Mesothelial cell of epicardium (in vitro differentiated cells): ENCODE measurements around the gene MACROD2. TPM values are rescaled to one million over a fixed set of nuclear protein-coding genes. Genes with fewer than 3 reads are reported as not detected.

Experiments
- DNase-seq, 2 experiments: peaks; one replicate each; pipeline ENCODE4 v3.0.0; 2021; ENCODE audit warnings: low spot score in 2 of 2; ENCODE audit not compliant: unreplicated experiment in 2 of 2
- H3K27ac Mint-ChIP-seq: 2 replicates; pipeline ENCODE4 v1.8.0; 2021; ENCODE audit warnings: mixed read lengths
- H3K27me3 Mint-ChIP-seq: 2 replicates; pipeline ENCODE4 v1.8.0; 2021; ENCODE audit warnings: low read depth, mixed read lengths
- H3K36me3 Mint-ChIP-seq: 2 replicates; pipeline ENCODE4 v1.8.0; 2021; ENCODE audit warnings: mixed read lengths
- H3K4me1 Mint-ChIP-seq: 2 replicates; pipeline ENCODE4 v1.8.0; 2021; ENCODE audit warnings: mixed read lengths
- H3K4me3 Mint-ChIP-seq: 2 replicates; pipeline ENCODE4 v1.8.0; 2021; ENCODE audit warnings: mild to moderate bottlenecking, moderate library complexity, mixed read lengths
- H3K9me3 Mint-ChIP-seq: 2 replicates; pipeline ENCODE4 v1.8.0; 2021; ENCODE audit warnings: mixed read lengths
- total RNA-seq: library from RNA; stranded (reverse); gene quantifications from 3 replicates; pipeline ENCODE4 v1.2.1, GENCODE V29; 2021
- TF ChIP-seq, protein P1 (sequence below): fragments of 200-600 bp; sonication (generic); IDR thresholded peaks from one replicate; pipeline ENCODE4 v1.5.0; 2021; ENCODE audit warnings: antibody characterized with exemption; ENCODE audit not compliant: unreplicated experiment

MACROD2 gene
- total RNA-seq, 1 donor from 2014 or later: 10.0 TPM

DNA sequence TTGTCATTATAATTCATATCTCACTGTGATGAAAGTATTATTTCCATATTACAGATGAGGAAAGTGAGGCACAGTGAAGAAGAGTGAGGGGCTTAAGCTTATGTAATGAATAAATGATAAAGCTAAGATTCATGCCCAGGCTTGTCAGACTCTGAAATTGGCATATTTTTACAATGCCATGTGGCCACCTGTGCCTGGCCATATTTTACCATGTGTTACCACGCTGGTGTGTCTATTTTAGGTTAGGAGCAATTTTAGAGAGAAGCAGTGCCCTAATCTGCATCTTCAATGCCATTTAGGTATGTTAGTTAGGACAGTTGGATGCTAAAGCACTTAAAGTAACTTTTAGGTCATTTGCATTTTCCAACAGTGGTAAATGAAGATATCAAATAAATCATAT, 530.1 kb downstream of the MACROD2 start:
- no peak overlapping the region for H3K27ac Mint-ChIP-seq
- peaks cover 17% of the 10 kb centered on the region for H3K4me1 Mint-ChIP-seq
- no peaks in the 10 kb centered on the region for H3K27me3 Mint-ChIP-seq
- H3K9me3 Mint-ChIP-seq: peaks cover 12% of the 10 kb centered on the region
- no peaks in the 10 kb centered on the region for H3K36me3 Mint-ChIP-seq
- TF ChIP-seq, protein P1, sequence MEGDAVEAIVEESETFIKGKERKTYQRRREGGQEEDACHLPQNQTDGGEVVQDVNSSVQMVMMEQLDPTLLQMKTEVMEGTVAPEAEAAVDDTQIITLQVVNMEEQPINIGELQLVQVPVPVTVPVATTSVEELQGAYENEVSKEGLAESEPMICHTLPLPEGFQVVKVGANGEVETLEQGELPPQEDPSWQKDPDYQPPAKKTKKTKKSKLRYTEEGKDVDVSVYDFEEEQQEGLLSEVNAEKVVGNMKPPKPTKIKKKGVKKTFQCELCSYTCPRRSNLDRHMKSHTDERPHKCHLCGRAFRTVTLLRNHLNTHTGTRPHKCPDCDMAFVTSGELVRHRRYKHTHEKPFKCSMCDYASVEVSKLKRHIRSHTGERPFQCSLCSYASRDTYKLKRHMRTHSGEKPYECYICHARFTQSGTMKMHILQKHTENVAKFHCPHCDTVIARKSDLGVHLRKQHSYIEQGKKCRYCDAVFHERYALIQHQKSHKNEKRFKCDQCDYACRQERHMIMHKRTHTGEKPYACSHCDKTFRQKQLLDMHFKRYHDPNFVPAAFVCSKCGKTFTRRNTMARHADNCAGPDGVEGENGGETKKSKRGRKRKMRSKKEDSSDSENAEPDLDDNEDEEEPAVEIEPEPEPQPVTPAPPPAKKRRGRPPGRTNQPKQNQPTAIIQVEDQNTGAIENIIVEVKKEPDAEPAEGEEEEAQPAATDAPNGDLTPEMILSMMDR: no peak
- no peak for DNase-seq
- H3K4me3 Mint-ChIP-seq: no peak overlapping the region

DNA sequence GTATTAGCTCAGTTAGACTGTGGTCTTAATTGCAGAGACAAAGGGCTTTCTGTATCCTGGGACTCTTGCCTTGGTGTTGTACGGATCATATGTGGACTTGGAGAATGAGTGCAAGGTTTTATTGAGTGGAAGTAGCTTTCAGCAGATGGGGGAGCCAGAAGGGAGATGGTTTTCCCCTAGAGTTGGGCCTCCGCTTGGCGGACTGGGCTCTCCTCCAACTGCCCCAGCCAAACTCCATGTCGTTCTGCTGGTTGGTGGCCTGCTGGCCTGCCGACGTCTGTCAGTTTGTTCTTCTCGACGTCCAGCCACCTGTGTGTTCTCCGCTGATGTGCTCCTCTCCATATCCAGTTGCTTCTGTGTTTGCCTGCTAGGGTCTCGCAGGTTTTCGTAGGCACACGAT, 531.6 kb downstream of the MACROD2 start:
- TF ChIP-seq, protein P1: no peak
- H3K4me3 Mint-ChIP-seq: no peak overlapping the region
- H3K36me3 Mint-ChIP-seq: no peaks in the 10 kb centered on the region
- peaks cover 8% of the 10 kb centered on the region for H3K9me3 Mint-ChIP-seq
- no peak overlapping the region for H3K27ac Mint-ChIP-seq
- DNase-seq: no peak
- no peaks in the 10 kb centered on the region for H3K27me3 Mint-ChIP-seq
- H3K4me1 Mint-ChIP-seq: peaks cover 10% of the 10 kb centered on the region

DNA sequence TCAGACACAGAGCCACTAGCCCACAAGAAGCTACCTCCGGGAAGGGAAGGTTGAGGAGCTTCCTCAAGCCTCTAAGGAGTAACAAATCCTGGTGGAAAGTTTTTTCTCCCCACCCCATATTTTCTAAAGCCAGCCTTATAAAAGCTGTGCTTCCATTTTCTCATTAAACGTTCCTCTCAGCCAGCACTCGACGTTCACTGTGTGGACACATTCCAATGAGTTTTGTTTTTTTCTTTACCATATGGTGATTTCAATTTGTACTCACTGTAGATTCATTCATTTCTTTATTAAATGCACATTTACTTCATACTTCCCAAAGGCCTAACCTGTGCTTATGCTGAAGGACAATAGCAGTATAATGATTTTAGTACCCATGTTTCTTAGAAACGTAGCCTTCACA, 536.5 kb downstream of the MACROD2 start:
- no peaks in the 10 kb centered on the region for H3K36me3 Mint-ChIP-seq
- H3K27ac Mint-ChIP-seq: no peak overlapping the region
- peaks cover 5% of the 10 kb centered on the region for H3K9me3 Mint-ChIP-seq
- peaks cover 2% of the 10 kb centered on the region for H3K4me1 Mint-ChIP-seq
- H3K4me3 Mint-ChIP-seq: no peak overlapping the region
- TF ChIP-seq, protein P1: no peak
- no peaks in the 10 kb centered on the region for H3K27me3 Mint-ChIP-seq
- no peak for DNase-seq

DNA sequence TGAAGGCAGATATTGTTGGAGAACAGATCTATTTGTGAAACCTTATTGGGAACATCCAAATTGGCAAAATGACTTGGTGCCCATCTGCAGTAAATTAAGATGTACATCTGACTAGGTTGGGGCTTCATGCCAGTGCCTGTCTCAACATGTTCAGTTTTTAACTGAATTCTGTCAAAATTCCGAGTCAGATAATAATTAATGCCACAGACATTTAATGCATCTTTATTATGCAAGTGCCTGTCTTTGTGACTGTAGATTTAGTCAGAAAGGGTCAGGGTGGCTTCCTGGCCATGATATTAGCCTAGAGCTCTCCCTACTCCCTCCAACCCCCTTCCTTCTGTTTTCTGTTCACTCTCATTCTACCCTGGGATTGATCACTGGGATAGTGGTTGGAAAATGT, 541.4 kb downstream of the MACROD2 start:
- TF ChIP-seq, protein P1: no peak
- H3K27me3 Mint-ChIP-seq: no peaks in the 10 kb centered on the region
- DNase-seq: no peak

DNA sequence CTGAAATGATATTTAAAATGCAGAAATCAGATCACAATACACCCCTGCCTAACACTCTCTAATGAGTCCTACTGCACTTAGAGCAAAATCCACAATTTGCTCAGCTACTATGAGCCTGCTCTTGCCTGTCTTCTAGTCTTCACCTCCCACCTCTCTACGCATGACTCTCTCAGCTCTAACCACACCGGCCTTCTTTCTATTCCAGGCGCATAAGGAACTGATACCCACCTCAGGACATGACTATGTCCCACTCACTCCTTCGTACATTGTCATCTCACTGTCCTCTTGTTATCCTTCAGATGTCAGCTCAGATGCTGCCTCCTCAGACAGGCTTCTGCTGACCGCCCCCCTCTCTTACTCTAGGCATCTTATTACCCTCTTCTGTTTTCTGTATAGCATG, 543.1 kb downstream of the MACROD2 start:
- TF ChIP-seq, protein P1: no peak
- Mint-ChIP-seq H3K9me3 (no peaks in the 10 kb centered on the region), H3K36me3 (no peaks in the 10 kb centered on the region), H3K4me1 (peaks cover 3% of the 10 kb centered on the region), H3K4me3 (no peak overlapping the region), H3K27ac (no peak overlapping the region), H3K27me3 (no peaks in the 10 kb centered on the region)
- DNase-seq: no peak

More for the DNA sequence above, 541.4 kb downstream of the MACROD2 start:
- H3K36me3 Mint-ChIP-seq: no peaks in the 10 kb centered on the region
- no peak overlapping the region for H3K27ac Mint-ChIP-seq
- no peaks in the 10 kb centered on the region for H3K9me3 Mint-ChIP-seq
- peaks cover 3% of the 10 kb centered on the region for H3K4me1 Mint-ChIP-seq
- H3K4me3 Mint-ChIP-seq: no peak overlapping the region

DNA sequence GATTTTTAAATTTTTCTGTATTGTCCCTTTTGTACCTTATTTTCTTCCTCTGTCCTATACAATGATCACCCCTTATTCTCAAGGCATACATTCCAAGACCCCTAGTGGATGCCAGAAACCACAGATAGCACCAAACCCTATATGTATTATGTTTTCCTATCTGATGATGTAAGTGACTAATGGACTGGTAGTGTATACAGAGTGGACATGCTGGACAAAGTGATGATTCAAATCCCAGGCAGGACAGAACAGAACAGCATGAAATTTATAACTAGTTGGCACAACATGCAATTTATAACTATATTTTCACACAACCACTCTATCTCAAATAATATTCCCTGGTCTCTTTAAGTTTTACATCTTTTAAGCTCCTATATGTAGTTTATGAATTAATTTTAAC, 547.7 kb downstream of the MACROD2 start:
- Mint-ChIP-seq H3K9me3 (no peaks in the 10 kb centered on the region), H3K27ac (no peak overlapping the region), H3K27me3 (no peaks in the 10 kb centered on the region), H3K36me3 (no peaks in the 10 kb centered on the region), H3K4me1 (peaks cover 11% of the 10 kb centered on the region), H3K4me3 (no peak overlapping the region)
- no peak for DNase-seq
- TF ChIP-seq, protein P1: no peak
